ENCODE measurements around the gene MARCHF10.

DNA sequence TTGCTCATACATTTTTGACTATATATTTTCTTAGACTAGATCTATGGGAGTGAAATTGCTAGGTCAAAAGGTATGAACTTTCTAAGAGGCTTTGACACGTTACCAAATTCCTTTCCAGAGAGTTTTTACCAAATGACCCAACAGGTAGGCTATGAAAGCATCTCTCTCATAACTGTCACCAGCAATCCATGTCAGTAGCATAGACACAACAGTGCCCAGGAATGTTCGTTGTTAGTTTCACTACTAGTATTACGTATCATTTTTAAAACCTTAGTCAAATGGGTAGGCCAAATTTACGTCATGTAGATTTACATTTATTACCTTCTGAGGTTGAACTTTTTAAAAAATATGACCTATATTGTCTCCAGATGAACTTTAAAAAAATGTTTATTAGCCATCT lies 66.8 kb downstream of the MARCHF10 start:
- TF ChIP-seq, protein P1, sequence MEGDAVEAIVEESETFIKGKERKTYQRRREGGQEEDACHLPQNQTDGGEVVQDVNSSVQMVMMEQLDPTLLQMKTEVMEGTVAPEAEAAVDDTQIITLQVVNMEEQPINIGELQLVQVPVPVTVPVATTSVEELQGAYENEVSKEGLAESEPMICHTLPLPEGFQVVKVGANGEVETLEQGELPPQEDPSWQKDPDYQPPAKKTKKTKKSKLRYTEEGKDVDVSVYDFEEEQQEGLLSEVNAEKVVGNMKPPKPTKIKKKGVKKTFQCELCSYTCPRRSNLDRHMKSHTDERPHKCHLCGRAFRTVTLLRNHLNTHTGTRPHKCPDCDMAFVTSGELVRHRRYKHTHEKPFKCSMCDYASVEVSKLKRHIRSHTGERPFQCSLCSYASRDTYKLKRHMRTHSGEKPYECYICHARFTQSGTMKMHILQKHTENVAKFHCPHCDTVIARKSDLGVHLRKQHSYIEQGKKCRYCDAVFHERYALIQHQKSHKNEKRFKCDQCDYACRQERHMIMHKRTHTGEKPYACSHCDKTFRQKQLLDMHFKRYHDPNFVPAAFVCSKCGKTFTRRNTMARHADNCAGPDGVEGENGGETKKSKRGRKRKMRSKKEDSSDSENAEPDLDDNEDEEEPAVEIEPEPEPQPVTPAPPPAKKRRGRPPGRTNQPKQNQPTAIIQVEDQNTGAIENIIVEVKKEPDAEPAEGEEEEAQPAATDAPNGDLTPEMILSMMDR (IDR thresholded peaks at IDR 0.05; ENCODE audit: low read depth, low read length) = no peak
- TF ChIP-seq EZH2phosphoT487 (IDR thresholded peaks at IDR 0.05; ENCODE audit: low read depth) = no peak

All from OCI-LY3 (cell line).